ENCODE results near the gene FOXN4. TPM values are rescaled to one million over a fixed set of nuclear protein-coding genes. Genes with fewer than 3 reads are reported as not detected.

Gene FOXN4
- total RNA-seq, 2 donors from 2014 or later: 0.27 to 4.8 TPM

GRCh38 chr12:109239691-109240090, 69.4 kb downstream of the FOXN4 start:
- H3K27ac ChIP-seq: no peak overlapping the region
- TF ChIP-seq, protein P1, sequence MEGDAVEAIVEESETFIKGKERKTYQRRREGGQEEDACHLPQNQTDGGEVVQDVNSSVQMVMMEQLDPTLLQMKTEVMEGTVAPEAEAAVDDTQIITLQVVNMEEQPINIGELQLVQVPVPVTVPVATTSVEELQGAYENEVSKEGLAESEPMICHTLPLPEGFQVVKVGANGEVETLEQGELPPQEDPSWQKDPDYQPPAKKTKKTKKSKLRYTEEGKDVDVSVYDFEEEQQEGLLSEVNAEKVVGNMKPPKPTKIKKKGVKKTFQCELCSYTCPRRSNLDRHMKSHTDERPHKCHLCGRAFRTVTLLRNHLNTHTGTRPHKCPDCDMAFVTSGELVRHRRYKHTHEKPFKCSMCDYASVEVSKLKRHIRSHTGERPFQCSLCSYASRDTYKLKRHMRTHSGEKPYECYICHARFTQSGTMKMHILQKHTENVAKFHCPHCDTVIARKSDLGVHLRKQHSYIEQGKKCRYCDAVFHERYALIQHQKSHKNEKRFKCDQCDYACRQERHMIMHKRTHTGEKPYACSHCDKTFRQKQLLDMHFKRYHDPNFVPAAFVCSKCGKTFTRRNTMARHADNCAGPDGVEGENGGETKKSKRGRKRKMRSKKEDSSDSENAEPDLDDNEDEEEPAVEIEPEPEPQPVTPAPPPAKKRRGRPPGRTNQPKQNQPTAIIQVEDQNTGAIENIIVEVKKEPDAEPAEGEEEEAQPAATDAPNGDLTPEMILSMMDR (IDR thresholded peaks at IDR 0.05): no peak
- TF ChIP-seq POLR2A (IDR thresholded peaks at IDR 0.05) (no peak), POLR2AphosphoS5 (IDR thresholded peaks at IDR 0.05) (no peak)
- intact Hi-C loops (cut with DNase I): no loop called here
- no peaks in the 10 kb centered on the region for H3K4me1 ChIP-seq (replicated peaks)
- H3K4me3 ChIP-seq: no peak overlapping the region
- WGBS: 59% methylated on average over 4 of the region's 11 CpGs
- H3K27me3 ChIP-seq (replicated peaks; ENCODE audit: insufficient read depth): no peaks in the 10 kb centered on the region
- no peak for DNase-seq (ENCODE audit: low spot score)
- no peaks in the 10 kb centered on the region for H3K9me3 ChIP-seq
- H3K36me3 ChIP-seq: peaks cover 0 to 7% of the 10 kb centered on the region in 2 donors

DNA sequence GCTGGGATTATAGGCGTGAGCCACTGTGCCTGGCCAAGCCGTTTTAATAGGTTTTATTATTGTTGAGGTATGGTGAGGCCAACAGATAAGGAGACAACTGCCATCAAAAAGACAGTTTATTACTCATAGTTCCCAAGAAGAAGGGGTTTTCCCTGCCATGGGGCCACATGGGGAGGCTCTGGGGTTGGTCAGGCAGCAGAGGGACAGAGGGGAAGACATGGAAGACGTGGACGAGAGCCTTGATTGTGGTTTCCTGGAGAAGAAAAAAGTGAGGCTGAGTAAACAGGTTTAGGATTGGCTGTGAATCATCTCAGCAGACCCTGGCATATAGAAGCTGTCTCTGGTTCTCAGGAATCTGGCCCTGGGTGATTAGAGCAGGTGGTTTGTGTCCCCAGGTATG, 69.9 kb downstream of the FOXN4 start:
- no peak overlapping the region for H3K4me3 ChIP-seq
- 75% methylated on average over 4 of the region's 4 CpGs for WGBS
- H3K27ac ChIP-seq: no peak overlapping the region
- H3K27me3 ChIP-seq (replicated peaks; ENCODE audit: insufficient read depth): no peaks in the 10 kb centered on the region
- TF ChIP-seq POLR2AphosphoS5 (IDR thresholded peaks at IDR 0.05): no peak
- peaks cover 0 to 7% of the 10 kb centered on the region in 2 donors for H3K36me3 ChIP-seq
- H3K9me3 ChIP-seq: no peaks in the 10 kb centered on the region
- DNase-seq (ENCODE audit: low spot score): no peak
- intact Hi-C loops (cut with DNase I): no loop called here
- H3K4me1 ChIP-seq (replicated peaks): no peaks in the 10 kb centered on the region

DNA sequence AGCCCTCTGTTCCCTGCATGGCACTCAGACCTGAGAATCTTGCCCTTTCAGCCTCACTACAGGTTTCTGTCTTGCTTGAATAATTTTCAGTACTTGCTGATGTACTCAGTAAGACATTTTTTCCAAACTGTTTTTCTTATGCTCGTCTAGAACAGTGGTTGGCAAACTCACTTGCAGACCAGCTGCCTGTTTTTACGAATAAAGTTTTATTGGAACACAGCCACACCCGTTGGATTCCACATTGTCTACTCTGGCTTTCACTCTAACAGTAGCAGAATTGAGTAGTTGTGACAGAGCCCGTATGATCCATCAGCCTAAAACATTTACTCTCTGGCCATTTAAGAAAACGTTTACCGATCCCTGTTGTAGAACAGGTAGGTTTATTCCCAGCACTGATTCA, 72.8 kb downstream of the FOXN4 start:
- DNase-seq (ENCODE audit: low spot score): no peak
- H3K27ac ChIP-seq: no peak overlapping the region
- peaks cover 4 to 11% of the 10 kb centered on the region in 2 donors for H3K36me3 ChIP-seq
- no peak overlapping the region for H3K4me3 ChIP-seq
- H3K9me3 ChIP-seq: no peaks in the 10 kb centered on the region
- no peaks in the 10 kb centered on the region for H3K4me1 ChIP-seq (replicated peaks)
- TF ChIP-seq, protein P1 (IDR thresholded peaks at IDR 0.05): no peak
- no peak for TF ChIP-seq POLR2A (IDR thresholded peaks at IDR 0.05)
- TF ChIP-seq POLR2AphosphoS5 (IDR thresholded peaks at IDR 0.05): no peak
- intact Hi-C loops (cut with DNase I): no loop called here
- H3K27me3 ChIP-seq (replicated peaks; ENCODE audit: insufficient read depth): no peaks in the 10 kb centered on the region
- 66% methylated on average over 6 of the region's 6 CpGs for WGBS

DNA sequence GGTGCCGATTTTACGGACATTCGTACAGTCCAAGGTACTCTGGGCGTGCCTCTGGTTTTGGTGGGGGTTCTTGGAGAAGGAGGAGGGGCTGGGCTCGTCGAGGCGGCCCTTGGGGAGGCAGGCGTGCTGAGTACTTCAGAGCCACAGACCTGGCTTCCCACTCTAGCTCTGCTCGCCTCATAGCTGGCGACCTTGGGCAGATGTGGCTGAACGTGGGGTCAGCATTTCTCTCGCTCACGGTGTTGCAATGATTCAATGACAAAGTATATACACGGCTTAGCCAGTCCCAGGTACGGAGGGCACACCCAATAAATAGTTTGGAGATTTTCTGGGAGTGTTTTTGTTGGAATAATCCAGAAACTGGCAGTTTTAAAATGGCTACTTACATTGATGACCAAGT, 75.1 kb downstream of the FOXN4 start:
- H3K9me3 ChIP-seq: no peaks in the 10 kb centered on the region
- TF ChIP-seq, protein P1 (IDR thresholded peaks at IDR 0.05): no peak
- no peak for TF ChIP-seq POLR2AphosphoS5 (IDR thresholded peaks at IDR 0.05)
- TF ChIP-seq POLR2A (IDR thresholded peaks at IDR 0.05): no peak
- intact Hi-C loops (cut with DNase I): no loop called here
- no peak overlapping the region for H3K27ac ChIP-seq
- no peak overlapping the region for H3K4me3 ChIP-seq
- peaks cover 4 to 7% of the 10 kb centered on the region in 2 donors for H3K36me3 ChIP-seq
- no peaks in the 10 kb centered on the region for H3K4me1 ChIP-seq (replicated peaks)
- WGBS: 86% methylated on average over 15 of the region's 15 CpGs
- no peak for DNase-seq (ENCODE audit: low spot score)
- no peaks in the 10 kb centered on the region for H3K27me3 ChIP-seq (replicated peaks; ENCODE audit: insufficient read depth)

DNA sequence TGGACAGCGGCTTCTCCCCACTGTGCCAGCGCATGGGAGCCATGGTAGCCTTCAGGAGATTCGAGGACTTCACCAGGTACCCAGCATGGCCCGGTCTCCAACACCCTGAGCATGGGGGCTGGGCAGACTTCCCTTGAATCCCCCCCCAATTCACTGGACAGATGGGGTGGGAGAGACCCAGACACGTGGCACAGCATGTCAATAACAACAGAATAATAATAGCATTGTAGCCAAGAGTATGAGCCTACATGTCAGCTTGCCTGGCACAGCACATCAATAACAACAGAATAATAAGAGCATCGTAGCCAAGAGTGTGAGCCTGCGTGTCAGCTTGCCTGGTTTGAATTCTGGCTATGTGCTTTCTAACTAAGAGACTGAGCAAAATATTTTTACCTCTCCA, 76.4 kb downstream of the FOXN4 start:
- TF ChIP-seq, protein P1 (IDR thresholded peaks at IDR 0.05): no peak
- no peak for TF ChIP-seq POLR2AphosphoS5 (IDR thresholded peaks at IDR 0.05)
- TF ChIP-seq POLR2A (IDR thresholded peaks at IDR 0.05): no peak
- Histone ChIP-seq H3K27ac (no peak overlapping the region), H3K36me3 (peaks cover 4 to 7% of the 10 kb centered on the region in 2 donors), H3K4me3 (no peak overlapping the region), H3K4me1 (replicated peaks) (no peaks in the 10 kb centered on the region), H3K9me3 (no peaks in the 10 kb centered on the region), H3K27me3 (replicated peaks; ENCODE audit: insufficient read depth) (no peaks in the 10 kb centered on the region)
- WGBS: 95% methylated on average over 7 of the region's 7 CpGs
- DNase-seq (ENCODE audit: low spot score): no peak
- intact Hi-C loops (cut with DNase I): no loop called here
